ENCODE data around the gene TBC1D4. TPM values are rescaled to one million over a fixed set of nuclear protein-coding genes. Genes with fewer than 3 reads are reported as not detected.

The TBC1D4 gene
- total RNA-seq, 1 donor from 2014 or later: 25.6 TPM

DNA sequence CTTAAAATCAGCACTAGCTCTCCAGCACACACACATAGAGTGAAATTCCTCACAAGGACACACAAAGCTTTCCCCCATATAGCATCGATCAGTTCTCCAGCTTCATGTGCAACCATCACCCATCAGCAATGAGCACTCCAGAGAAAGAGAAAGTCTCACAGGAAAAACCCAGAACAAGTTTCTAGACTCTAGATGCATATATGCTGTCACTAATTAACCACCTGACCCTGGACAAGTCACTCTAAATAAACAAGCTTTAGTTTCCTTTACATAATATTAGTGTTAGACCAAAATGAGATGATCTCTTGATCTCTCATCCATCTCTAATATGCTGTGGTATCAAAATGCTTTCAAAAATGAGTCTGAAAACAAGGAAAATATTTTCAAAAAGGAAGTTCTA lies 81.2 kb downstream of the TBC1D4 start:
- no peak overlapping the region for H2AFZ ChIP-seq (ENCODE audit: low read depth, low read length)
- no peak overlapping the region for H3K9ac ChIP-seq (ENCODE audit: low read length)
- H3K27ac ChIP-seq (ENCODE audit: low read depth, low read length): no peak overlapping the region
- H3K27ac Mint-ChIP-seq (ENCODE audit: unreplicated experiment): no peak overlapping the region
- peaks cover 7% of the 10 kb centered on the region for H3K9me3 Mint-ChIP-seq (ENCODE audit: unreplicated experiment)
- H3K36me3 Mint-ChIP-seq (ENCODE audit: low read depth, unreplicated experiment): peaks cover 2% of the 10 kb centered on the region
- peaks cover 15% of the 10 kb centered on the region for H4K20me1 ChIP-seq (ENCODE audit: insufficient read depth, low read length)
- TF ChIP-seq, protein P1, sequence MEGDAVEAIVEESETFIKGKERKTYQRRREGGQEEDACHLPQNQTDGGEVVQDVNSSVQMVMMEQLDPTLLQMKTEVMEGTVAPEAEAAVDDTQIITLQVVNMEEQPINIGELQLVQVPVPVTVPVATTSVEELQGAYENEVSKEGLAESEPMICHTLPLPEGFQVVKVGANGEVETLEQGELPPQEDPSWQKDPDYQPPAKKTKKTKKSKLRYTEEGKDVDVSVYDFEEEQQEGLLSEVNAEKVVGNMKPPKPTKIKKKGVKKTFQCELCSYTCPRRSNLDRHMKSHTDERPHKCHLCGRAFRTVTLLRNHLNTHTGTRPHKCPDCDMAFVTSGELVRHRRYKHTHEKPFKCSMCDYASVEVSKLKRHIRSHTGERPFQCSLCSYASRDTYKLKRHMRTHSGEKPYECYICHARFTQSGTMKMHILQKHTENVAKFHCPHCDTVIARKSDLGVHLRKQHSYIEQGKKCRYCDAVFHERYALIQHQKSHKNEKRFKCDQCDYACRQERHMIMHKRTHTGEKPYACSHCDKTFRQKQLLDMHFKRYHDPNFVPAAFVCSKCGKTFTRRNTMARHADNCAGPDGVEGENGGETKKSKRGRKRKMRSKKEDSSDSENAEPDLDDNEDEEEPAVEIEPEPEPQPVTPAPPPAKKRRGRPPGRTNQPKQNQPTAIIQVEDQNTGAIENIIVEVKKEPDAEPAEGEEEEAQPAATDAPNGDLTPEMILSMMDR (IDR thresholded peaks at IDR 0.05; ENCODE audit: insufficient read depth, low read depth, low read length): no peak
- TF ChIP-seq EZH2 (IDR thresholded peaks at IDR 0.05; ENCODE audit: insufficient read depth, low read length): no peak
- H3K4me2 ChIP-seq (ENCODE audit: low read length): no peak overlapping the region
- DNase-seq (ENCODE audit: low read depth) (no peak), FAIRE-seq (no peak)
- H3K27me3 Mint-ChIP-seq (ENCODE audit: low read depth, unreplicated experiment): no peaks in the 10 kb centered on the region
- H3K36me3 ChIP-seq (ENCODE audit: insufficient read depth, low read length): no peaks in the 10 kb centered on the region
- peaks cover 5% of the 10 kb centered on the region for H3K79me2 ChIP-seq (ENCODE audit: insufficient read depth, low read length)
- H3K4me3 ChIP-seq (ENCODE audit: insufficient read depth, low read depth, low read length): no peak overlapping the region
- H3K4me3 Mint-ChIP-seq (ENCODE audit: unreplicated experiment): no peak overlapping the region
- no peaks in the 10 kb centered on the region for H3K27me3 ChIP-seq (ENCODE audit: insufficient read depth, low read length)
- H3K9me3 ChIP-seq (ENCODE audit: insufficient read depth, low read depth, low read length): peaks cover 3% of the 10 kb centered on the region
- H3K4me1 Mint-ChIP-seq (ENCODE audit: low read depth, unreplicated experiment): no peaks in the 10 kb centered on the region
- H3K4me1 ChIP-seq (ENCODE audit: insufficient read depth, low read length): peaks cover 3% of the 10 kb centered on the region

DNA sequence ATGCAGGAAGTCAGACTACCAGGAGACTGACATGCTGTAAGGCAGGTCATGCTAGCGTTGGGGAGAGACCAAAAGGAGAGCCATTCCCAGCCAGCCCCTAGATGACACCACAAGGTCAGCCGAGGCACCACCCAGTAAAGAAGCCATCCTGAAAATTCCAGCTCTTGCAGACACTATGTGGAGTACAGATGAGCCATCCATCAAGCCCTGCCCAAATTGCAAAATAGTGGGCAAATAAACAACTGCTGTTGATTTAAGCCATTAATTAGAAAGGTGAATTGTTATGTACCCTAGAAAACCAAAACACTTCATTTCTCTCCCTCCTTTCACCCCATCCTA lies 82.1 kb downstream of the TBC1D4 start:
- Histone ChIP-seq H3K4me3 (ENCODE audit: insufficient read depth, low read depth, low read length) (no peak overlapping the region), H3K4me1 (ENCODE audit: insufficient read depth, low read length) (peaks cover 3% of the 10 kb centered on the region), H3K4me2 (ENCODE audit: low read length) (peak overlapping the region; percentile 23), H3K27ac (ENCODE audit: low read depth, low read length) (no peak overlapping the region), H3K27me3 (ENCODE audit: insufficient read depth, low read length) (no peaks in the 10 kb centered on the region), H3K9ac (ENCODE audit: low read length) (no peak overlapping the region), H4K20me1 (ENCODE audit: insufficient read depth, low read length) (peaks cover 14% of the 10 kb centered on the region), H3K36me3 (ENCODE audit: insufficient read depth, low read length) (no peaks in the 10 kb centered on the region), H2AFZ (ENCODE audit: low read depth, low read length) (no peak overlapping the region), H3K9me3 (ENCODE audit: insufficient read depth, low read depth, low read length) (peaks cover 3% of the 10 kb centered on the region), H3K79me2 (ENCODE audit: insufficient read depth, low read length) (peaks cover 5% of the 10 kb centered on the region)
- FAIRE-seq (peak; percentile 32), DNase-seq (ENCODE audit: low read depth) (no peak)
- no peaks in the 10 kb centered on the region for H3K27me3 Mint-ChIP-seq (ENCODE audit: low read depth, unreplicated experiment)
- no peak overlapping the region for H3K4me3 Mint-ChIP-seq (ENCODE audit: unreplicated experiment)
- no peak overlapping the region for H3K27ac Mint-ChIP-seq (ENCODE audit: unreplicated experiment)
- H3K4me1 Mint-ChIP-seq (ENCODE audit: low read depth, unreplicated experiment): no peaks in the 10 kb centered on the region
- no peak for TF ChIP-seq EZH2 (IDR thresholded peaks at IDR 0.05; ENCODE audit: insufficient read depth, low read length)
- H3K36me3 Mint-ChIP-seq (ENCODE audit: low read depth, unreplicated experiment): peaks cover 2% of the 10 kb centered on the region
- H3K9me3 Mint-ChIP-seq (ENCODE audit: unreplicated experiment): peaks cover 7% of the 10 kb centered on the region

DNA sequence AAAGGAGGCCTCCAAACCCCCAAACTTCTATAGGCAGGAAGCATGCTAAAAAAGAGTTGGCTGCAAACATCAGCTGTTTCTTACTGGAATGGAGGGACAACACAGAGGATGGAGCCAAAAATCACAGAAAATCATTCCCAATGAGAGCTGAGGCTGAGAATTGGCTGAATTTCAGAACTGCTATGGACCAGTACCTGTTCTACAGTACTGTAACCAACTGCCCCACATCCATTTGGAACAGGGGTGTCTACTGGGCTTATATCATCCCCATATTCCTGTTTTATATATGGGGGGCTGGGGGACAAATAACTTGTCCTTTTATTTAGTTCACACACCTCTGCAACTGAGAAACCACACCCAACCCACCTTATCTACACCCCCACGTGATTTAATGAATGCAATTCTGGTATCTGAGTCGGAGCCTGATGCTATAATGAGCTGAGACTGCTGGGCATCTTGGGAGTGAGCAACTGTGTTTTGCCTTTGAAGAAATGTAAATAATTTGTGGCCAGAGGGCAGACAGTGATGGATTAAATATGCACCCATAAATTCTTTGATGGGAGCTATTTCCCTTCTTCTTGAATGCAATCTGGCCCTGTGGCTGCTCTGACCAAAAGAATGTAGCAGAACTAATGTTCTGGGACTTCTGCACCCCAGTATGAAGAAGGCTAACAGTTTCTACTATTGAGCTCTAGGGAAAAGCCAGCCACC lies 82.6 kb downstream of the TBC1D4 start:
- Histone ChIP-seq H3K27ac (ENCODE audit: low read depth, low read length) (no peak overlapping the region), H3K4me1 (ENCODE audit: insufficient read depth, low read length) (peaks cover 3% of the 10 kb centered on the region), H3K4me2 (ENCODE audit: low read length) (peak overlapping the region; percentile 23), H3K36me3 (ENCODE audit: insufficient read depth, low read length) (no peaks in the 10 kb centered on the region), H3K27me3 (ENCODE audit: insufficient read depth, low read length) (no peaks in the 10 kb centered on the region), H3K79me2 (ENCODE audit: insufficient read depth, low read length) (peaks cover 5% of the 10 kb centered on the region), H3K9me3 (ENCODE audit: insufficient read depth, low read depth, low read length) (peaks cover 3% of the 10 kb centered on the region), H4K20me1 (ENCODE audit: insufficient read depth, low read length) (peaks cover 11% of the 10 kb centered on the region), H3K9ac (ENCODE audit: low read length) (no peak overlapping the region), H3K4me3 (ENCODE audit: insufficient read depth, low read depth, low read length) (no peak overlapping the region), H2AFZ (ENCODE audit: low read depth, low read length) (no peak overlapping the region)
- FAIRE-seq: no peak
- peak; percentile 93 for DNase-seq (ENCODE audit: low read depth)
- no peaks in the 10 kb centered on the region for H3K4me1 Mint-ChIP-seq (ENCODE audit: low read depth, unreplicated experiment)
- peaks cover 2% of the 10 kb centered on the region for H3K36me3 Mint-ChIP-seq (ENCODE audit: low read depth, unreplicated experiment)
- H3K27ac Mint-ChIP-seq (ENCODE audit: unreplicated experiment): no peak overlapping the region
- no peak overlapping the region for H3K4me3 Mint-ChIP-seq (ENCODE audit: unreplicated experiment)
- H3K27me3 Mint-ChIP-seq (ENCODE audit: low read depth, unreplicated experiment): no peaks in the 10 kb centered on the region
- TF ChIP-seq, protein P1 (IDR thresholded peaks at IDR 0.05; ENCODE audit: insufficient read depth, low read depth, low read length): no peak
- no peak for TF ChIP-seq EZH2 (IDR thresholded peaks at IDR 0.05; ENCODE audit: insufficient read depth, low read length)
- peaks cover 7% of the 10 kb centered on the region for H3K9me3 Mint-ChIP-seq (ENCODE audit: unreplicated experiment)

Data from astrocyte (in vitro differentiated cells and primary cell).